GM21423 (cell line): Measurements from ENCODE around the gene NTRK3.

Experiments used
- ATAC-seq: cut with Tn5 transposase; IDR thresholded peaks from one replicate; pipeline ENCODE4 v1.9.1; 2021; ENCODE audit warnings: mild to moderate bottlenecking, moderate library complexity; ENCODE audit not compliant: unreplicated experiment

NTRK3 gene

DNA sequence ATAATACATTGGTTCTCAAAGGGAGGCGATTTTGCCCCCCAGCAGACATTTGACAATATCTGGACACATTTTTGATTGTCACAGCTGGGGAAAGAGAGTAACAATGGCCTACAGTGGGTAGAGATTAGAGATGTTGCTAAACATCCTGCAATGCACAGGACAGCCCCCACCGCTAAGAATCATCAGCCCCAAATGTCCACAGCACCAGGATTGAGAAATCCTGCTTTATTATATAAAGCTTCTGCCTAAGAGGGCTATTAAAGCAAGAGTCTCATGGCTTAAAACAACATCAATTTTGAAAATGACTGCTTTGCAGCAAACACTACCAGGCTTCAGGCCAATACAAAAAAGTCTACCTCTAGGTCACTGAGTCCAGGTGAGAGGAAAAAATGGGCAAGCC is 68.2 kb downstream of the NTRK3 start:
- no peak for ATAC-seq

GRCh38 chr15:88187195-88187594 is 69.3 kb downstream of the NTRK3 start:
- ATAC-seq = no peak

DNA sequence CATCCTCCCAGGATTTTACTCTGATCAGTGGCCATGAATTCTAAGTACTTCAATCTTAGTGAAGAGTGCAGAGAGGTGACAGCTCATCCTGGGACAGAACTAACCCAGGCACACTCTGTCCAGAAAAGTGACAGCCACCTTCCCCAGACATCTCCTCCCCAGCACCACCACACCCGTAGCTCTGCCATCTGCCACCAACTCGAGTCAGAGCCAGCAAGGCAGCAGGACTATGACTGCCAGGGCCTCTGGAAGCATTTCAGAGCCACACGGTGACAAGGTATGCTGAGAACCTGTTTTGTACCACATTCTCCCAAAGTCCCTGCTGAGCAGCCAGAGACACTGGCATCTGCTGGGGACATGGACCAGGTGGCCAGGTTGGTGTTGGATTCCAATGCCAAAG is 71.0 kb downstream of the NTRK3 start:
- ATAC-seq = no peak

GRCh38 chr15:88181613-88182012 is 74.9 kb downstream of the NTRK3 start:
- no peak for ATAC-seq

GRCh38 chr15:88179562-88179961 is 77.0 kb downstream of the NTRK3 start:
- peak; percentile 82 for ATAC-seq

GRCh38 chr15:88178631-88179030 is 77.9 kb downstream of the NTRK3 start:
- peak; percentile 48 for ATAC-seq

DNA sequence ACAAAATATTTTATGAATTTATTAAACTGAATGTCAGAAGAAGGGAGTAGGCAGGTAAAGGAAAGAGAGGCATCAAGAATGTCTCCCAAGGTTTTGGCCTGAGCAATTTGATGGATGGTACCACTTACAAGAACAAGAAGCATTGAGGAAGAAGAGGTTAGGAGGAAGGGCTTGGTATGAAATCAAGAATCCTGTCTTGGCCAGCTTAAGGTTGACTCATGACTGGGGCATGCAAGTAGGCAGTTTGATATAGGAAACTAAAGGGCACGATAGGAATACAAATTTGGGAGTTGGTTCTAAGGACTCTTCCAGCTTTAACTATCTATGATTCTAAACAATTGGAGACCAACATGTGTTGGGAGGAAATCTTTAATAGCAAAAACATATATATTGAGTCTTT is 79.1 kb downstream of the NTRK3 start:
- no peak for ATAC-seq

DNA sequence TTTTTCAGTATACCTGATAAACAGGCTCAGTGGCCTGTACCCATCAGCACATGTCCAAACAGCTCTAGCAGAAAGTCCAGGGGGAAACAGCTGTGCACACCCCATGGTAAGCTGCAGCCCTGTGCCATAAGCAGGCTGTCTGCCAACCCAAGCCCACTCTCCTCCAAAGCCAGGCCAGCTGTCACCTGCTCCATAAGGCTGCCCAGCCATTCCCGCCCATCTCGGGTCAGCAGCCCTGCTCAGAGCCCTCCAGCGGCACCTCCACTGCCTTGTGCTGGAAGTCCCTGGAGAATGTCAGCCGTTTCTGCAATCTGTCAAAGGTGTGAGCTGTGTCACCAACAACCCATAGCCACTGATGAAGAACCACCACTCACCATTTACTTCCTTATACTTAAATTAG is 82.0 kb downstream of the NTRK3 start:
- ATAC-seq = no peak

DNA sequence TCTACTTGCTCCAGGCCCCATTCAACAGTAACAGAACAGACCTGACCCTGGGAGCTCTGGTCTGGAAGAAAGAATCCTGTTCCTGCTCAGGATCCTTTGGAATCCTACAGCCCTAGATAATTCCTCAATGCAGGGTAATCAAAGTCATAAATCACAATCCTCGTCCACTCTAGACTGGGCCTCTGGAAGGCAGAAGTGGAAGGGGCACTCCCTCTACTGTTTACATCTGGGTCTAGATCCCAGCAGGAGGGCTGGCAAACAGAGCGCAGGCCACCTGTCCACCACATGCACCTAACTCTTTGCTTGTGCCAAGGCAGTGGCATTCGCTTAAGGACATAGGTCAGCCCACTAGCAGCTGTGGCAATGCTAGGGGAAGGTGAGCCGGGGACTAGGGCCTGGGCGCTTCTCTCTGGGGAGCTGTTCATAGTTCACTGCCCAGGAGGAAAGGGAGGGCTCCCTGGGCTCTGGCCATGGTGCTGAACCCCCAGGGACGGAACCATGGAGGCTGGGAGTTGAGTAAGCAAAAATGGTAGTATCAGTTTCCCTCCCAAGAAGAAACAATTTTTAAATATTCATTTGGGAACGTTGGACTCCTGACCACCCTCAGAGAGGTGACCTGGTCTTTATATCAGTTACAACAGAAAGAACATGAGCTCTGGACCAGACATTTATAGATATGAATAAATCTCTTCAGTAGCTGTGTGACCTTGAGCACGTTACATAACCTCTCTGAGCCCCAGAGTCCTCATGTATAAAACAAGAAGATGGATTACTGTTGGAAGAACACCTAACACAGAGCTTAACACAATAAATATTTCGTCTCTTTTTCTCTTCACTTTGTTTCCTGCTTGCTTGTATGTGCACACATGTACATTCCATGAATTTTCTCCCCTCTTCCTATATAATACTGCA is 90.2 kb downstream of the NTRK3 start:
- no peak for ATAC-seq

DNA sequence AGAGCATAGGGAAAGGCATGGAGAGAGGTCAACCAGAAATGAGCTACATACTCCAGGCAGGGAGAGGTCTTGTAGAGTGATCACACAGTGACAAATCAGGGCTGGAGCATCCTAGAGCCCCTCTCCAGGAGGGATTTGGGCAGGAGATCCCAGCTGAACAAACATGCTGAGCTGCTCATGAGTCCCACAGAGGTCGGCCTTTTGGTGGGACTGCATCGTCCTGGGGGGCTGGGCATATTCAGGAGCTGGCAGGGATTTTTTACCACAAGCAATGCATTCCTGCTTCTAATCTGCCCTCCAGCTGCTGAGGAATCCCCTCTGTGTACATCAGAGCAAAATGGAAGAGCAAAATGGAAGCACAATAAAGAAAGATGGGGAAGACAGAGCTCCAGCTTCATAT is 94.9 kb downstream of the NTRK3 start:
- no peak for ATAC-seq

- ATAC-seq = no peak
Measured at GRCh38 chr15:88155310-88155709, 101.2 kb downstream of the NTRK3 start.

DNA sequence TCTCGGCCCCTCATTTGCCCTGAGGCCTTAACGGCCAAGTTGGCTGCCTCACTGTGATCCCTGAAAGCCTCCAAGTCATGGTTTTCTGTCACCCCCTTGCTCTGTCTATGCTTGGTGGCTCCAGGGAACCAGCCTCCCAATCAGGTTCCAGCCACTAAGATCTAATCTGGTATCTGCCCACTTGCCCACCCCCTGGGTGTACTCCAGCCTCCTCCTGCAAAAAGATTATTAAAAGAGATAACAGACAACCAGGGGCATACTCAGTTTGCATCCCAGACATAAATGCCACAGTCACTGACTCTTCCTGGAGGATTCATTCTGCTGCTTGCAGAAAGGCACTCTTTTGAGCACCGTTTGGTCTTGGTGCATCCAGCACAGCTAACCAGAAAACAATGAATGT is 103.9 kb downstream of the NTRK3 start:
- no peak for ATAC-seq

DNA sequence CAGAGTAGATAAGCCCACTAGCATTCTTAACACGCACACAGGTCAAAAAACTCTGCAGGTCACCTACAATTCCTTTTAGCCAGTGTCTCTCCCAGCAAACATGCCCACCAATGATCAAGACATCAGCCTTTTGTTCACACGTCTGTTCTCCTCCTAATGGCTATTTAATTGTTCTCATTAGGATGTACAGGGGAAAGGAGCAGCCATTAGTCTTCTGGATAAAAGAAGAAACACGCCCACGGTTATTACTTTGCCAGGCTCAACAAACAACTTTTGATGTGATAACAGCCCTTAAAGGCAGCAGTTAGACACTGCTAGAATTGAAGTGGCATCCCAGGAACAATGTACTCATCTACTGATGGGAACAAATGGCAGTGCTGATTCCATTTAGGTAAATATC is 108.8 kb downstream of the NTRK3 start:
- no peak for ATAC-seq

DNA sequence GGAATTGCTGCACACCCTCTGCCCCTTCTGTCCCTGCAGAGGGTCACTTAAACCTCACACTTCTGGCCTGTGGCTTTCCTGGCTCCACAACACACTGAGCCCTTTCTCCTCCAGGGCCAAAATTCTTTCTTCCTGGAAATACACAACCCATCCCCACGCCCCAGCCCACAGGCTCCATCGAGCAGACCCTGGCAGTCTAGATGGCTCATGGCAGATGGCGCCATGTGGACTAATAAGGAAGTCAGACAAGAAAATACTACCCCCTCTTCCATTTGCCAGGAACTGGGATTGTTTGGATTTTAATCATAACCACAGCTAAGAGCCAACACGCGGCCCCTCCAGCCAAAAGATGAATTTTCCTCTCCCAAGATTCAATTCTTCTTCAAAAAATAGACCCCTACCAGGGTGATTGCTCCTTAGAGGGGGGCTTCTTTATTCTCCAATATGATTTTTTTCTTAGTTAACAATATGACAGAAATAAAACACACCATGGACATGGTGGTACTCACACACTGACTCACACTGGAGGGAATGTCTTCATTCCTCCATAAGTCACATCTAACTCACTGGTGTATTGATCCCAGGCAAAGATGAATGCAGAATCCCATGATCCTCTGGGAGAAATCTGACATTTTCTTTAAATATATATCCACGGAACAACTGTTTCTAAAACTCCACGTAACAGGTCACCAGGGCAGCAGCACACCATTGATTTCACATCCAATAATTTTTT is 111.5 kb downstream of the NTRK3 start:
- no peak for ATAC-seq

- no peak for ATAC-seq
Measured at GRCh38 chr15:88142121-88142520, 114.4 kb downstream of the NTRK3 start.

DNA sequence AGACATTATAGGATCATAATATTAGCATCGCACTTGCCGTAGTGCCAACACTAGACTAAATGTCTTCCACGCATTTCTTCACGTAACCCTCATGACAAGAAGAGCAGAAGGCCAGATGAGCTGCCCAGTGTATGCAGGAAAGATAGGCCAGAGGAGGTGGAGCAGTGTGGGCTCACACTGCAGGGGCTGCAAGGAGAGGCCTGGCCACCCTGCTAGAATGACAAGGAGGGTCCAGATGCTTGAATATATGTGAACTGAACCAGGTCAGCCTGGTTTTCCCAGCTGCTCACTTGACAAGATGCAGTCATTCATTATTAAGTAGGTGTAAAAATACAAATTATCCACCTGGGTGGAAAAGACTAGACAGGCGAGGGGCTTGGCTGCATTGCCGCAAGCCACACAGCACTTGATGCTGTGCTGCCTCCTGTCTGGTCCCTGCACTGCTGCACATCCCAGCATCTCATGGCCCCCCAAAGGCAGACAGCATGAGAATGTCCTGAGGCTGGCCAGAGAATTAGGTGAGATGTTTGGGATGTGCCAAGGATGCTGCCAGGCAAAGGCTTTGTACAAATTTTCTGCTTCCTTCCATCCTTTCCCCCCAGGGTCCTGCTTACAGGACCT is 115.2 kb downstream of the NTRK3 start:
- no peak for ATAC-seq

GRCh38 chr15:88140398-88140797 is 116.1 kb downstream of the NTRK3 start:
- no peak for ATAC-seq

GRCh38 chr15:88139936-88140335 is 116.6 kb downstream of the NTRK3 start:
- ATAC-seq = no peak

DNA sequence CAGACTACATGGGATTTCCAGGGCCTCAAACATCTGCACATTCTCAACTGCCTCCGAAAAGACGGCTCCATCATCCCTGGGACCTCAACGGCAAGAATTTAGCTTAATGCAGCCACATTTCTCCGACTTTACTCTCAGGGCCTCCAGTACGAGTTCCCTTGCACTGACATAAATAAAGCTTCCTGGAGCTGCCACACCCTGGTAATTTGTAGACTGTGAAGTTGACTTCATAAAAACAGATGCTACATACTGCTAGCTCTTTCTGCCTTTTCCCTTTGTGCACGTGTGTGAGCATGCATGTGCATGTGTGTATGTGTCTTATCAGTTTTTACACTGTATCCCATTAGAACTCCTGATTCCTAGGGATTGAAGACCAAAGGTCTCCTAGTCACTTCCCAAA is 122.7 kb downstream of the NTRK3 start:
- ATAC-seq = no peak

DNA sequence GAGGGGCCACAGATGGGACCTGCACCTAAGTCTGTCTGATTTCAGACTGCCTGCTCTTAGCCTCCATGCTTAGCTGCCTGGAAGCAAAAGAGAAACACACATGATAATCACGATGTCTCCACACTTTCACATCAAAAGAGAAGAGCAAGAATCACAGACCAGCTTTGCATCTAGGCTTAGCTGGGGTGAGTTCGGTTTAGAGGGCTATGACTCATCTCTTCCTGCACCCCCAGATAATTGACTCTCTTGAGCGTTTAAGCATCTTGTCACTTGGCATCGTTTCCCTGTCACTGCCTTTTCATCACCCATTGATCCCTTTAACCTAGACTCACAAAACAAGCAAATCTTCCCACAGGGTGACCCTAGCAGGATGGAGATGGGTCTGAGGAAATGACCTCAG is 124.0 kb downstream of the NTRK3 start:
- no peak for ATAC-seq

- no peak for ATAC-seq
Measured at GRCh38 chr15:88131937-88132336, 124.6 kb downstream of the NTRK3 start.

- ATAC-seq = no peak
Measured at GRCh38 chr15:88127432-88127790, 129.1 kb downstream of the NTRK3 start.
